Caki2 (cell line): ENCODE data around the gene IBA57. TPM values are rescaled to one million over a fixed set of nuclear protein-coding genes. Genes with fewer than 3 reads are reported as not detected.

Experiments
- DNase-seq: peaks from one replicate; pipeline ENCODE4 v3.0.0-alpha.2; 2015; ENCODE audit warnings: low read depth
- in situ Hi-C: cut with HindIII; loops from 2 replicates; pipeline ENCODE4 v1.10.0; 2016; ENCODE audit warnings: low sequenced_read_pairs, low pct_unique_long_range_greater_than_20kb, mixed read lengths
- total RNA-seq: library from RNA; depleted of rRNA; stranded (reverse); fragments of >200 nt; shearing (Covaris generic); gene quantifications from 2 replicates; pipeline ENCODE4 v1.2.3, GENCODE V29; 2014; ENCODE audit warnings: low replicate concordance

The IBA57 gene
- total RNA-seq, 1 experiment from 2014 or later, result 11.9 TPM

GRCh38 chr1:228154021-228154669 lies 11.5 kb upstream of the IBA57 start:
- no peak for DNase-seq
- in situ Hi-C loops, result no loop called here

GRCh38 chr1:228154670-228155571 lies 10.7 kb upstream of the IBA57 start:
- no peak for DNase-seq
- in situ Hi-C loops, result no loop called here

GRCh38 chr1:228155596-228156514 lies 9.7 kb upstream of the IBA57 start:
- in situ Hi-C loops, result no loop called here
- DNase-seq, result no peak

GRCh38 chr1:228156515-228156881 lies 9.1 kb upstream of the IBA57 start:
- in situ Hi-C loops, result no loop called here
- no peak for DNase-seq

GRCh38 chr1:228156941-228157728 lies 8.5 kb upstream of the IBA57 start:
- in situ Hi-C loops, result no loop called here
- DNase-seq, result no peak

- no peak for DNase-seq
- in situ Hi-C loops, result no loop called here
Measured at GRCh38 chr1:228157729-228158126, 7.9 kb upstream of the IBA57 start.

- in situ Hi-C loops, result no loop called here
- no peak for DNase-seq
Measured at GRCh38 chr1:228158151-228159007, 7.2 kb upstream of the IBA57 start.

GRCh38 chr1:228159008-228159665 lies 6.5 kb upstream of the IBA57 start:
- DNase-seq, result no peak
- in situ Hi-C loops, result no loop called here

GRCh38 chr1:228160201-228160761 lies 5.3 kb upstream of the IBA57 start:
- in situ Hi-C loops, result no loop called here
- no peak for DNase-seq

GRCh38 chr1:228161362-228161761 lies 4.2 kb upstream of the IBA57 start:
- no peak for DNase-seq
- in situ Hi-C loops, result no loop called here

- no peak for DNase-seq
- in situ Hi-C loops, result no loop called here
Measured at GRCh38 chr1:228161866-228162265, 3.7 kb upstream of the IBA57 start.

GRCh38 chr1:228162286-228163006 lies 3.2 kb upstream of the IBA57 start:
- in situ Hi-C loops, result no loop called here

GRCh38 chr1:228163007-228163753 lies 2.4 kb upstream of the IBA57 start:
- in situ Hi-C loops, result no loop called here
- DNase-seq, result no peak

More at GRCh38 chr1:228162286-228163006, 3.2 kb upstream of the IBA57 start:
- DNase-seq, result no peak

GRCh38 chr1:228163776-228164519 lies 1.7 kb upstream of the IBA57 start:
- in situ Hi-C loops, result no loop called here
- DNase-seq, result no peak
